HL-60 (cell line): ENCODE results near the gene MMP21.

Source experiments
- DNase-seq, 2 experiments: peaks; one replicate each; pipeline ENCODE4 v3.0.0-alpha.2; 2010 to 2020; ENCODE audit warnings: low read depth in 1 of 2, low spot score in 1 of 2
- H3K27ac ChIP-seq: fragments of 250-450 bp; sonication (Bioruptor Pico); replicated peaks from 2 replicates; pipeline ENCODE4 v1.5.1; 2020; ENCODE audit warnings: mild to moderate bottlenecking, moderate library complexity
- H3K27me3 ChIP-seq: fragments of 250-450 bp; sonication (Bioruptor Pico); 2 replicates; pipeline ENCODE4 v1.5.1; 2021; ENCODE audit warnings: mild to moderate bottlenecking, moderate library complexity; ENCODE audit not compliant: insufficient read depth, poor library complexity, severe bottlenecking
- H3K4me3 ChIP-seq: replicated peaks from 2 replicates; pipeline ENCODE4 v1.5.1; 2011; ENCODE audit warnings: mild to moderate bottlenecking, control low read depth, low read length; ENCODE audit not compliant: insufficient read depth
- CTCF ChIP-seq: IDR thresholded peaks from one replicate; pipeline ENCODE4 v1.5.1; 2011; ENCODE audit warnings: low read length, control low read depth, inconsistent platforms; ENCODE audit not compliant: insufficient read depth
- GABPA ChIP-seq: IDR thresholded peaks from 2 replicates; pipeline ENCODE4 v1.6.1; 2012; ENCODE audit warnings: low read depth
- POLR2AphosphoS5 ChIP-seq: IDR thresholded peaks from 2 replicates; pipeline ENCODE4 v1.6.1; 2012; ENCODE audit warnings: low read depth
- REST ChIP-seq: IDR thresholded peaks from 2 replicates; pipeline ENCODE4 v1.6.1; 2012; ENCODE audit warnings: low read depth; ENCODE audit not compliant: insufficient replicate concordance
- SPI1 ChIP-seq: IDR thresholded peaks from 2 replicates; pipeline ENCODE4 v1.6.1; 2012; ENCODE audit warnings: low read depth, mild to moderate bottlenecking, borderline replicate concordance

Gene MMP21

GRCh38 chr10:125788156-125789034 is 12.8 kb upstream of the MMP21 start:
- DNase-seq = no peak
- TF ChIP-seq SPI1 (no peak), GABPA (no peak), REST (no peak), POLR2AphosphoS5 (no peak), CTCF (no peak)
- Histone ChIP-seq H3K27me3 (no peaks in the 10 kb centered on the region), H3K27ac (no peak overlapping the region), H3K4me3 (no peak overlapping the region)

- DNase-seq = no peak
- H3K27me3 ChIP-seq = no peaks in the 10 kb centered on the region
- TF ChIP-seq CTCF (no peak), POLR2AphosphoS5 (no peak), REST (no peak), GABPA (no peak), SPI1 (no peak)
- H3K27ac ChIP-seq = no peak overlapping the region
- H3K4me3 ChIP-seq = no peak overlapping the region
Measured at GRCh38 chr10:125785791-125786190, 10.2 kb upstream of the MMP21 start.

GRCh38 chr10:125783957-125784356 is 8.3 kb upstream of the MMP21 start:
- H3K27ac ChIP-seq = no peak overlapping the region
- H3K27me3 ChIP-seq = no peaks in the 10 kb centered on the region
- DNase-seq = no peak
- no peak for TF ChIP-seq CTCF
- no peak for TF ChIP-seq SPI1
- TF ChIP-seq REST = no peak
- no peak for TF ChIP-seq POLR2AphosphoS5
- no peak for TF ChIP-seq GABPA
- H3K4me3 ChIP-seq = no peak overlapping the region
